Fibroblast of mammary gland (primary cell): Measurements from ENCODE around the gene IQCK.

Source experiments
- DNase-seq: peaks from one replicate; pipeline ENCODE4 v3.0.0-alpha.2; 2010; ENCODE audit warnings: low read depth
- H3K4me3 ChIP-seq: 2 replicates; pipeline ENCODE4 v1.5.1; 2011; ENCODE audit warnings: low read depth, mild to moderate bottlenecking, low read length, moderate library complexity; ENCODE audit not compliant: control insufficient read depth
- TF ChIP-seq, protein P1 (sequence below): conservative IDR thresholded peaks from 2 replicates; pipeline ENCODE4 v1.5.1; 2011; ENCODE audit warnings: low read depth, low read length, inconsistent platforms; ENCODE audit not compliant: control insufficient read depth, insufficient read depth

Gene IQCK

GRCh38 chr16:19805459-19806162, 87.5 kb downstream of the IQCK start:
- TF ChIP-seq, protein P1, sequence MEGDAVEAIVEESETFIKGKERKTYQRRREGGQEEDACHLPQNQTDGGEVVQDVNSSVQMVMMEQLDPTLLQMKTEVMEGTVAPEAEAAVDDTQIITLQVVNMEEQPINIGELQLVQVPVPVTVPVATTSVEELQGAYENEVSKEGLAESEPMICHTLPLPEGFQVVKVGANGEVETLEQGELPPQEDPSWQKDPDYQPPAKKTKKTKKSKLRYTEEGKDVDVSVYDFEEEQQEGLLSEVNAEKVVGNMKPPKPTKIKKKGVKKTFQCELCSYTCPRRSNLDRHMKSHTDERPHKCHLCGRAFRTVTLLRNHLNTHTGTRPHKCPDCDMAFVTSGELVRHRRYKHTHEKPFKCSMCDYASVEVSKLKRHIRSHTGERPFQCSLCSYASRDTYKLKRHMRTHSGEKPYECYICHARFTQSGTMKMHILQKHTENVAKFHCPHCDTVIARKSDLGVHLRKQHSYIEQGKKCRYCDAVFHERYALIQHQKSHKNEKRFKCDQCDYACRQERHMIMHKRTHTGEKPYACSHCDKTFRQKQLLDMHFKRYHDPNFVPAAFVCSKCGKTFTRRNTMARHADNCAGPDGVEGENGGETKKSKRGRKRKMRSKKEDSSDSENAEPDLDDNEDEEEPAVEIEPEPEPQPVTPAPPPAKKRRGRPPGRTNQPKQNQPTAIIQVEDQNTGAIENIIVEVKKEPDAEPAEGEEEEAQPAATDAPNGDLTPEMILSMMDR, result no peak
- DNase-seq, result no peak

GRCh38 chr16:19808061-19808641, 90.1 kb downstream of the IQCK start:
- DNase-seq, result no peak
- no peak overlapping the region for H3K4me3 ChIP-seq
- TF ChIP-seq, protein P1, result no peak

More at GRCh38 chr16:19805459-19806162, 87.5 kb downstream of the IQCK start:
- no peak overlapping the region for H3K4me3 ChIP-seq

- no peak overlapping the region for H3K4me3 ChIP-seq
- peak; percentile 18 for DNase-seq
- TF ChIP-seq, protein P1, result no peak
Measured at GRCh38 chr16:19809121-19809635, 91.1 kb downstream of the IQCK start.

DNA sequence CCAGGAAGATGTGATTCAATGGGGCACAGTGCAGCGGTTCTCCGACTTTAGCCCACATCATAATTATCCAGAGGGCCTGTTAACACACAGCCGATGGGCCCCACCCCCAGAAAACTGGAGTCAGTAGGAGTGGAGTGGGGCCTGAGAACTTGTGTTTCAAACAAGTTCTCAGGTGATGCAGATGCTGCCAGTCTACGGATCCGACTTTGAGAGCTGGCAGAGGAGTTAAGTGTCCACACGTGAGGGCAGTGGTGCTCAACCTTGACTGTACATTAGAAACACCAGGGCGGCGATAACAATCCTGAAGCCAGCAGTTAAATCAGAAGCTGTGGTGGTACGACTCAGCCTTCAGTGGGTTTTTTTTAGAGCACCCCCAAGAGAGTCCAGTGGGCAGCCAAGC, 91.6 kb downstream of the IQCK start:
- TF ChIP-seq, protein P1, result no peak
- DNase-seq, result no peak
- no peak overlapping the region for H3K4me3 ChIP-seq

GRCh38 chr16:19810817-19811731, 93.0 kb downstream of the IQCK start:
- TF ChIP-seq, protein P1, result no peak
- no peak overlapping the region for H3K4me3 ChIP-seq
- DNase-seq, result peak; percentile 77

DNA sequence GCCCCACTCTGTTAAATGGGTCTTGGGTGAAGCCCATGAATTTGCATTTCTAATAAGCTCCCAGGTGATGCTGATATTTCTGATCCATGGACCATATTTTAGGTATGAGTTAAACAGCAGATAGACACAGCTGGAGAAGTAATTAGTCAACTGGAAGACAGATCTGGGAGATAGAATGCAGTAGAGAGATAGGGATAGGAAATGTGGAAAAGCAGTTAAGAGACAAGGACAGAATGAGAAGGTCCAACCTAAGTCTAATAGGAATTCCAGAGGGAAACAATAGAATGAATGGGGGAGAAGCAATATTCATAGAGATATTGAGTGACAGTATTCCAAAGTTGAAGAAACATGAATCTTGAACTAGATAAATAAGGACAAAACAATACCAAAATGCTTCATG, 94.9 kb downstream of the IQCK start:
- no peak overlapping the region for H3K4me3 ChIP-seq
- TF ChIP-seq, protein P1, result no peak
- DNase-seq, result no peak
